HG03378 (cell line): Measurements from ENCODE around the gene COL19A1.

Experiments
- ATAC-seq: cut with Tn5 transposase; IDR thresholded peaks from one replicate; pipeline ENCODE4 v1.9.1; 2021; ENCODE audit warnings: mild to moderate bottlenecking, moderate library complexity; ENCODE audit not compliant: unreplicated experiment

COL19A1 gene

DNA sequence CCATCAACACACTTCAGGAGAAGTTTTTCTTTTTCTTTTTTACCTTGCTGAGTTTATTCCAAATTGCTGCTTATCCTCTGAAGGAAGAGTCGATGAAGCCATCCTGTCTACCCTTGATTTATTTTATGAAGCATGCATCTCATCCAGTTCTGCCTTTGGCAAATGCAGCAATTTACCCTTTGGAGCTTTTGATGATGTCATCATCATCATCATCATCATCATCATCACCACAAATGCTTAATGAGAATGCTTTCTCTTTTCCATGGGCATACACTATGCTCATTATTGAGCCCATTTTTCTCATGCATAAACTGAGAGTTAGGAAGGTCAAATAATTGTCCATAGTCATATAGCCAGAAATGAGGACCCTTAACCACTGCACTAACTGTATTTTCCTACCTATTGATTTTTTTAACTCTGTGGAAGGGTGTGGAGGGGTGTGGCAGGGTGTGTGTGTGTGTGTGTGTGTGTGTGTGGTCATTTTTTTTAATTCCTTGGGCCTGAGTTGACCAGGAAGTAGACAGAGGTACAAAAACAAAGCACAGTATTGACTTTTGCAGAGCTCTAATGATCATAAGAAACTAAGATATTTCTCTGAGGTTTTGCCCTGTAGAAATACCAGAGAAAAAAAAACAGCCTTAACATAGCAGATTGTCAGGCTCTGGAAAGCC is 353.7 kb downstream of the COL19A1 start:
- no peak for ATAC-seq

DNA sequence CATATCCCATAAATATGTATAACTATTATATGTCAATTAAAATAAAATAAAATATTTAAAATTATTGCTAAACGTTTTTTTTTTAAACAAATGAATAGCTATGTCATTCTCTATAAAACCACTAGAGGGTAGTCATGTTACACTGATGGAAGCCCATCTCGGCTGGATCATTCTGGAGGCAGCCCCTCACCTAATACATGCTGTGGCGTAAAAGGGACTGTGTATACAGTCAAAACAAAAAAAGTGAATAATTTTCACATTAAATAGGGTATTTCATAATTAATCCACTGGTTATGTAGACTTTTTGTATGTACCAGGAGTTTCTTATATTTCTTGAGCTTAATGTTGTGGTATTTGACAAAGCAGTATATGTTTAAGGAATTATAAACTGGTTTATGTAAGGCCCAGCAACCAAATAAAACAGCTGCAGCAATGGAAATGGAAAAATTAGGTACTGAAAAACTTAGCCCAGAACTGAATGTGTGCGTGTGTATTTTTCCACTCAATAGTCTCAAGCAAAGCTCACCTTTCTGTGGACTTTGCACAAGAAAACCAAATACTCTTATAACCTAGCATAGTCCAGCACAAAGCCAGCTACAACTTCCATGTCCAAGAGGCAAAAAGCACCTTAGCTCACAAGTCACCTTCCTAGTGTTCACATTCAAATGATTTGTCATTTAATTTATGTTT is 354.8 kb downstream of the COL19A1 start:
- ATAC-seq, result peak; percentile 51

DNA sequence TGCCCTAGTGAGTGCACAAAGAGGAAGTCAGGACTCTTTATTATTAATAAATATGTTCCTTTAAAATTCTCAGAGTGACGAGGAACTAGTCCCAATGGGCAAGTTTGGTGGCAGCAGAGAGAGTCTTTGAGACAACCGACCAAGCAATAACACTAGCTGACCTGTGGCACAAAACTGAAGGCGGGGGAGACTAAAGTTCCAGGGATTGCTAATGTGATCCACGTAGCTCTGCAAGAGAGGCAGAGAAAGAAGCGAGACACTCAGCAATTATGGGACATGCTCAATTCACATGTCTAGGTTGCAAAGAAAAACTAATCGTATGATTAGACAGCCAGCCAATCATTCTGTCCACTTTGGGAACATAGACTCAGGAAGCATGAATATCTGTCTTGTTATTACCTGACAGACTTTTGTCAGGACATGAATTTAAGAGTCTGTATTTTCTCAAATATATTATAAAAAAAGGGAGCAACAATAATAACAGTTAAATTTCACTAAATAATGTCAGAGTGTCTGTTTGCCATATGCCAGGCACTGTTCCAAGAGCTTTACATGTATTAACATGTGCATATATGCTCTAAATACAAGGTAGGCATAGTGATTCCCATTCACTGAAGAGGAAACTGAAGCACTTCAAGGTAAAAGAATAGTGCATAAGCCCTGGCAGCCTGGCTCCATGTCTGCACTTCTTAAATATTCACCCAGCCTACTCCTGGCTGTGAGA is 355.5 kb downstream of the COL19A1 start:
- no peak for ATAC-seq

DNA sequence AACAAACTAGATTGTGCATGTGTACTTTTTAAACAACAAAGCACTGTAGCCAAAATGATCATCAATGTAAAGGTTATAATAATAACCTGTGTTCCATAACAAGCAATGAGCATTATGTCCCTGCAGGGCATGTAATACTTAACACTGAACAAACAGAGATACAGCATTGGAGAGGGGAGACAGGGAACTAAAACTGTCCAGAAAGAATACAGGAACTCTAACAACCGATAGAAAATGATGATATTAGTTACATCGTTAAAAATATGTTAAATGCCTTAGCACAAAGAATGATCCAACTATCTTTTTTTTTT is 356.0 kb downstream of the COL19A1 start:
- ATAC-seq, result no peak

DNA sequence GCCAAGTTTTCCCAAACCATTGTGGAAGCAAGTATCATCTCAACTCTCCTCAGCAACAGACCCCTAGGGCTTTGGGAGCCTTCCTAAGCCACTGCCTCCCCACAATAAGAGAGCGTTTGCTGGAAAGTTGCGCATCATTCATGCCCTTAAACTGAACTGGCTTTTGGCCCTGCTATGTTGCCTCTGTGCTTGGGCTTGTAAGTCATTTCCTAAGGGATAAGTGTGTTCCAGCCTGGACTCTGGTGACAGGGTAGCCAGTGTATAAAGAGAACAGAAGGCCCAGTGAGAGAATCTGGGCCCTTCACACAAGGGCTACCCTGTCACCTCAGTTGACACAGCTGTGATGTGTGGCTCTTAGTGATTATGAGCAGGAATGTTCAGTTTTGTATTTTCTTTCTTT is 358.7 kb downstream of the COL19A1 start:
- ATAC-seq, result no peak

DNA sequence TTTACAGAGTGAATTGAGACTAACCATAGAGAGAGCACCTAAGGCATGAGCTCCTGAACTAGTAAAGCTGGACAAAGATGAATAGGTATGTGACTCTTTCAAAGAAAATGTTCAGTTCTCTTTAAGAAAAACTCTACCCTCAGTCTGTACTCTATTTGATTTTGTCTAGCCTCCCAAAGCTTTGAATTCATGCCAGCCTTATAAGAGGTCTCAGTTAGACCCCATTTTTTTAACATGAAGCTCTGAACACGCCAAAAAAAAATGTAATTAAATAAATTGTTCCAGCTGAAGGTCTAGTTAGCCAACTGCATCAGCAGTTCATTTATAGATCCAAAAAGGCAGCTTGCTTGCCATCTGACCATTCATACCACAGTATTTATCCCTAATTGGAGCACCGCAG is 365.0 kb downstream of the COL19A1 start:
- ATAC-seq, result no peak

DNA sequence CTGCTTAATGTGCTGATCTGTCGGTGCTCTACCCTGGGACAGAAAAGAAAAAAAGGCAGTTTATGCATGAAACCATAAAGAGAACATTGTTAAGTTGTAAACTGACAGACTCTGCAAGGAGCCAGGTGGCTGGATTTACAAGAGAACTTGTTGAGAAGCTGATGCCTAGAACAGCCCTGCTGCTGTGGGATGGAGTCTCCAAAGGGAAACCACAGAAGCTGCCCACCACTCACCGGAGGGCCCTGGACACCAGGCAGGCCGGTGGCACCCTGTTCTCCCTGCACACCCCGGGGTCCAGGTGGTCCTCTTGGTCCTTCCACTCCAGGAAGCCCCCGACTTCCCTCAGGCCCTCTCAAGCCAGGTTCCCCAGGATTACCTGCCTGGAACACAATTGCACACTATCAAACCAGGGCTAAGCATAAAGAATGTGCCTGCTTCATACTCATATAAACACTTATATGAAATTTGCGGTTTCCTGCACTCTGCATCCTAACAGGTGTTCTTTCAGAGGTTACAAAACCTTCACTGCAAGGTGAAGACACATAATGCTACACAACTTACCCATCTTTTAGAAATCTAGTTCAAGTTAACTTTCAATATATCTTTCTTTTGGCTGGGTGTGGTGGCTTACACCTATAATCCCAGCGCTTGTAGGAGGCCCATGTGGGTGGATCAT is 368.3 kb downstream of the COL19A1 start:
- no peak for ATAC-seq

DNA sequence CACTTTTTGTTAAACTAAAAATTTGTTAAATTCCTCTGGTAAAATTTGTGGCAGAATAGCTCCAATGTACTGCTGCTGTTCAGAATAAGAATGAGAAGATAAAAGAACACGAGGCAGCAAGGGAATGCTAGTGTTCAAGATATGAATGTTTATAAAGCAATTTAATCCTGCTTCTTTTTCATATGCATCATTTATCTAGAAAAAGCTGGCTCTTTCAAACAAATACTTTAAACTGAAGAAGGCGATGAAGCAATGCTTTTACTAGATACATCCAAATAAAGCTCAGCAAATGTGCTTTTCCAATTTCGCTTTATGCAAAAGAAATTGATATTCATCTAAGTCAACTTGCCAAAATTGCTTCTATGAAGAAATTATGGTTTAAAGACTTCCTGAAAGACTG is 370.0 kb downstream of the COL19A1 start:
- no peak for ATAC-seq

DNA sequence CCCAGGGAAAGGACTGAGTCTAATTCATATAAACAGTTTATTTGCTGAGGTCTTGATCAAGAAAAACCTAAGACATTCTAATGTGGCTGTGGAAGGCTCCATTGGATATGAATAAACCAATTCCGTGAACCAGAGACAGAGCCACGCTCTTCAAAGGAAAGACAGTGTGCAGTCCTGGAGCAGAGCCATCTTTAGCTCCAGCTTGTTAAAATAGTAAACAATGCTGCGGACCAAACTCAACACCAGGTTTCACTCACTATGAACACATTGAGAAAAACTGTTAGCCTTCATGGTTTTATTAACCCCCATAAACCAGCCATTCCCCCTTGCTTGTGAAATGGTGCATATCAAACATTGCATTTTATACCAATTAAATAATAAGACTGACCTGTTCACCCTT is 374.7 kb downstream of the COL19A1 start:
- ATAC-seq, result no peak

DNA sequence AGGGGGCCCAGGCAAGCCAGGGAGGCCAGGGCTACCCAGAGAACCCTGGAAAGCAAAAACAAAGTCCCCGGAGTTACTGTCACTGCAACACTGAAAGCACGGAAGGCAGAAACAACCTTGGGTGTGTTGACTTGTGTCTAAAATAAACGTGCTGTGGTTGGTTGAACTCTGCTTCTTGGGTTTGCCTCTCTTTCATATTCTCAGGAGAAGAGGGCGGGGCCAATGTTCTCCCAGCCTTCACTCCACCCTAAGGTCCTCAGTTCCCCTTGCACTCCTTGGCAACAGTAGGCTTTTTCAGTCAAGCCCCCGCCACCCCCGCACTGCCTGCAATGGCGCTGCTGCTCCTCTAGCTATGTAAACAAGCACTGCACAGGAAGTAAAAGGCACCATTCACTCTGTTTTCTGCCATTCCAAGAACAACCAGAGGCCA is 375.6 kb downstream of the COL19A1 start:
- no peak for ATAC-seq

DNA sequence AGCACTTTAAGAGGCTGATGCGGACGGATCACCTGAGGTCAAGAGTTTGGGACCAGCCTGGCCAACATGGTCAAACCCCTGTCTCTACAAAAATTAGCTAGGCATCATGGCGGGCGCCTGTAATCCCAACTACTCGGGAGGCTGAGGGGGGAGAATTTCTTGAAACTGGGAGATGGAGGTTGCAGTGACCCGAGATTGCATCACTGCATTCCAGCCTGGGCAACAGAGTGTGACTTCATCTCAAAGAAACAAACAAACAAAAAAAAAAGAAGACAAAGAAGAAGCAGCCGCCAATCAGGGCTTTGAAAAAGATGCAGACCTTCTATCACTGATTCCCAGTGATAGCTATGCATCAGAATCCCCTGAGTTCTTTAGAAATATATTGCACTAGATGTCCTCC is 379.8 kb downstream of the COL19A1 start:
- ATAC-seq, result no peak

DNA sequence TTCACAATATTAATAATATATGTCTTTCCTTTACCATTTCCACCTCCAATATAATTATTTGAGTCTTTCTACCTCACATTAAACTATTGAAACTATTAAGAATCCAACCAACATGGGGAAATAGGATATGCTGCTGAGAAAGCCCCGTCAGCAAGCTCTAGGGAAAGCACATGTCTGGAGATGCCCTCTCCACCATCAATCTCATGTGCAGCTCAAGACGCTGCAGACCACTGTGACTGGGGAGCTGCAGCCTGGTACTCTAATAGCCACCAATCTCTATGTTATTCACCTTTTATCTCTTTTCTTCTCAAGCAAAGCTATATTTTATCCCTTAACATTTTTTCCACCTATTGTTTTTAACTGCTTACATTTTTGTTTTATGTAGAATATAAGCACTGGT is 386.2 kb downstream of the COL19A1 start:
- ATAC-seq, result no peak

DNA sequence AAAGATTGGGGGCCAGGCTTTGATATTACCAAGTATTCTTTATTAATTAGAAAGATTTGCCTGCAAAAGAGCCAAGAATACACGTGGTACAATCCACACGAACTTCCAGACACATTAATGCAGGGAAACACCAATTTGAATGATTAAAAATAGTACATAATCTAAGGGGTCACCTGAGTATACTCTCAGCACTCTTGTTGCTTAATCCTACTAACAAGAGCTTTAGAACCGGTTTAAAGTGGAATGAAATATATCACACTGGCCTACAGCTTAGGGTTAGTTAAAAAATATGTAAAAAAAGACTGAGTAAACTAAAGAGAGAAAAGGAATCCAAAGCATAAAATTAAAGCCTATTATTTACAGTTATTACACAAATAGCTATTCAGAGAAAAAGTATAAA is 387.6 kb downstream of the COL19A1 start:
- no peak for ATAC-seq

DNA sequence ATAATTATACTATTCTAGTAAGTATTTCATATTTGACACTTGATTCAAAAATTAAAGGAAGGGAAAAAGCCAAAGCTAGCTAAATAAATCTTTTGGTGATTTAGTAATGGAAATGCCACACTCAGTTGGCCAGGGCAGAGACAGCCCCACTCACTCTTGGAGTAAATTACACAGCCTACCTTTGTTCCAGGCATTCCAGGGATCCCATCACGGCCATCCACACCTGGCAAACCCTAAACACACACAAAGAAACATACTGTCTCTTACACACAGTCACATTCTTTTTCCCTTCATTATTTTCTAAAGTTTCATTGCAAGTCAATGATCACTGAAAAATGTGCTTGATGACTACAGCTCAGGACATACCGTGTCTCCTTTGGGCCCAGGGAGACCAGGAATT is 388.4 kb downstream of the COL19A1 start:
- ATAC-seq, result no peak

DNA sequence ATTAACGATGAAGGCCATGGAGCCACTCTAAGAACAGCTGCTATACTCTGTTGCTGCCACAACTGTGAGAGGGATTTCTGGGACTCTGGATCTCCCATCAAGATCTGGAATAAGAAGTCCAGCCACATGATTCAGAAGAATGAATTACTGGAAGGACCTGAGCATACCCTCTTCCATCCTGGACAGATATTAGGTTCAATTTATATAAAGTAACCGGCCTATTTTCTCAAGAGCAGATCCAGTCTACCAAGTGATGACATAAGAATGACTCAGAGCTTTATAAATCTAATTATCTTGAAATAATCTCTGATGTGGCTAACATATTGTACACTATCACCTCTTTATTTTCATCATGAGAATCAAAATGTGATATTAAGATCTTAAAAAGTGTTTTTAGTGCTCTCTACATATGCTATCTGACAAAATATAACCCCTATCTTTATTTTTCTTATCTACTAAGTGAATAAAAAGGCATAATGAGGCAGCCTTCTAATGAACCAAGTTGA is 391.5 kb downstream of the COL19A1 start:
- ATAC-seq, result no peak

DNA sequence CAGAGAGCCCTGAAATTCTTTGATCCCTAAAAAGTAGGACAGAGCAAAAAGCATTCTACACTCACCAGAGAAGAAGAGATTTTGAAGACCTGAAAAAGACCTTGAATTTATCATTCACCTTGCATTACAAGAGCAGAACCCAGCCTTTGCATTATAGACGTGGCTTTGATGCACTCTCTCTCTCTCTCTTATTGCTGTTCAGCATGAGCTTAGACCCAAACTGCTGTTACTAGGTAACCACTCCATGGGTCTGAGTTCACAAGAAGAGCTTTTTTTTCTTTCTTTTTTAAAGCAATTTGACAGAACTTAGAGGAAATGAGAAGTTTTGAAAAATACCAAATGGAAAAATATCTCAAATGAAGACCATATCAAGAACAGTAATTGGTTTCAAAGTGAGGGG is 392.1 kb downstream of the COL19A1 start:
- no peak for ATAC-seq
